ELR (cell line): ENCODE data around the gene XPC.

Experiments used
- DNase-seq: peaks from one replicate; pipeline ENCODE4 v3.0.0-alpha.2; 2015; ENCODE audit warnings: low read depth

Gene XPC

DNA sequence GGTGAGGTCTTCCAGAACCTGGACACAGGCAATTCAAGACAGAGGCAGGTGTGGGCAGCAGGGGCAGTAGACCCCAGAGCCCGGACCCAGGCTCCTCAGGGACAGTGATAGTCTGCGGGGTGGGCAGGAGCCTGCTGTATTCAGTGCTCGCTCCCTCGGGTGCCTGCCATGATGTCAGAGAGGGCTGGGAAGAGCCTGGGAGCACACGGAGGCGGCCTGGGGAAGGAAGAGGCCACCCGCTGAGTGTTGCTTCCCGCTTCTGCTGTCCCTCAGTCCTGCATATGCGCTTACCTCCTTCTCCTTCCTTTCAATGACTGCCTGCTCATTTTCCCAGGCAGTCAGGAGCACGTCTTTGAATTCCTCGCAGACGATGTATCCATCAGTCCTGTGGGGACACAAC lies 30.8 kb downstream of the XPC start:
- DNase-seq: no peak

DNA sequence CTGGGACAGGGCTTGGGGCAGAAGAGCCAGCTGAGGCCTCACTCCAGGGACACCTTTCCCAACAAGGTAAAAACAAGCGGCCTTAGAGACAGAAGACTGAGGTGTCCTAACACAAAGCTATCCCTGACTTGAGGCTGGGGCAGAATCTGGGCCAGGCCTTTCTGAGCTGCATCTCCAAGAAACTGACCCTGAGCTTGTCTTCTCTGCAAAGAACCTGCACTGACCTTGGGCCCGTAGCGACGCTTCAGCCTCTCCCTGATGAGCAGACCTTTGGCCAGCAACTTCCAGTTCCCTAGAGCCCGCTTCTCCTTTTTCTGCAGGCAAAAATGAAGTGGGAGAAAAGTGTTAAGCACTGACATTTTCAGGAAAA lies 31.4 kb downstream of the XPC start:
- no peak for DNase-seq

DNA sequence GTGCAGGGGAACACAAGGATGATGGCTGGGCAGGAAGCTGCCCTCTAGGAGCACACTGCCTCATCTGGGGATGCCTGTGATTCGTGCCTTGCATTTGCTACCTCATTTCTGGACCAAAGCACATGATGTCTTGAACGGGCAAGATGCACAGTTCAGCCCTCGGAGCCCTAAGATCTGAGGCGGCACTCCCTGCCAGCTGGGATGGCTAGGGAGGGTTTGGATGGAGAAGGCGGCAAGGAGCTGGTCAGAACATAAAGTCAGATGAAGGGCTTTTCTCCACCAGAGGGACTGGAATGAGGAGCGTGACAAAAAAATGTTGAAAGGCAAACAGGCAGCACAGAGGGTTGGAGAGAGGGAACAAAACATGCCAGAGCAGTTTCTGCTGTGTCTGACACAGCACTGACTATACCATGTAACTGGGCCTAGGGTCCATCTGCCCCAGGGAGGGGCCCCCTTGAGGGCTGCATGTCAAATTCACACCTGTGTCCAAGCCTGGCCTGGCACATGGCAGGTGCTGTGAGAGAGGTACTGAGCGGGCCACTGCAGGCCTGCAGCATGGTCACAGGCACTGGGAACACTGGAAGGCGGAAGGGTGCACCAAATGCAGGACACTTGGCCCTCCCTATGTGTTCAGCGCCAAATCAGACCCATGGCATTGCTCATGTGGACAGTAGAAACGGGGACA lies 31.9 kb downstream of the XPC start:
- DNase-seq: no peak

DNA sequence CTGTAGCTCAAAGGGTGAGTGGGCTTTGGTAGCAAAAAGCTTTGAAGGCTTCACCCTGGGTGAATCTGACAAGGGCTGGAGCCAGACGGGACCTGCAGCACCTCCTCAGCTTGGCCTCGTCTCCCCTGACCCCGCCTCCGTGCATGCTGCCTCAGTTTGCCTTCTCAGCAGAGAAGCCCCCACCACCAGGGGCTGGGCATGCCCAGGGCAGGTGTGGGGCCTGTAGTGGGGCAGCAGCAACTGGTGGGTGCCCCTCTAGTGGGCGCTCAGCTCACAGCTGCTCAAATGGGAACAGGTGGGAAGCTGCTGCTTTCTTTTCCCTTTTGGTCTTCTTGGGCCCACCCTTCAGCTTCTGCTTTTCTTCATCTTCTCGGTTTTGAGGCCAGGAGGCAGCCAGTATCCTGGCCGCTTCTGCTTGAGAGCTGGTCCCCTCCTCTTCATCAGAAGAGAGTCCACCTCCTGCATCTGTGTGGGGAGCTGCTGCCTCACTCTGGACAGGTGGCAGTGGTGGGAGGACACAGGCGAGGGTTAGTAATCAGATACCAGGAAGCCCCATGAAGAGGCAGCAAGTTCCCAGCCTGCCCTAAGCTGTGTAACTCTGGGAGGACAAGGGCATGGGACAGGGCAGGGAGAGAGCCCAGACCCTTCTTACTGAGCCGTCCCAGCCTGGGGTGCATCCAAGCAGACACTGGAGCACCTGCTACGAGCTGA lies 32.6 kb downstream of the XPC start:
- DNase-seq: no peak

DNA sequence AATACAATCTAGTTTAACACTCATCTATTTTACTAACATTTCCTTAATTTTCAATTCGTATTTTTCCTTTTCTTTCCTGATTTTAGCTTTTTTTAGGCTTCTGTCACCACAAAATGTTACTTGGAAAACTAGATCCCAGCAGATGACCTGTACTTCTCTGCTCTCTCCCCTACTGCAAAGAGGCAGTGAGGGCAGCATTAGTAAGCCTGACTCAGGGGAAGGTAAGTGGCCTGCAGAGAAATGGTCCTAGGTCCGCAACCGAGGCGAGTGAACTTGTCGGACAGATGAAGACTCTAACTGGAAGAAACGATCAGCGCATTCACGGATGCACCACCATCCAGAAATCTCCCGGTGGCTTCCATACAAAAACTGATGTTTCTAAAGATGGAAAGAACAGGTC lies 33.2 kb downstream of the XPC start:
- DNase-seq: peak; percentile 82

DNA sequence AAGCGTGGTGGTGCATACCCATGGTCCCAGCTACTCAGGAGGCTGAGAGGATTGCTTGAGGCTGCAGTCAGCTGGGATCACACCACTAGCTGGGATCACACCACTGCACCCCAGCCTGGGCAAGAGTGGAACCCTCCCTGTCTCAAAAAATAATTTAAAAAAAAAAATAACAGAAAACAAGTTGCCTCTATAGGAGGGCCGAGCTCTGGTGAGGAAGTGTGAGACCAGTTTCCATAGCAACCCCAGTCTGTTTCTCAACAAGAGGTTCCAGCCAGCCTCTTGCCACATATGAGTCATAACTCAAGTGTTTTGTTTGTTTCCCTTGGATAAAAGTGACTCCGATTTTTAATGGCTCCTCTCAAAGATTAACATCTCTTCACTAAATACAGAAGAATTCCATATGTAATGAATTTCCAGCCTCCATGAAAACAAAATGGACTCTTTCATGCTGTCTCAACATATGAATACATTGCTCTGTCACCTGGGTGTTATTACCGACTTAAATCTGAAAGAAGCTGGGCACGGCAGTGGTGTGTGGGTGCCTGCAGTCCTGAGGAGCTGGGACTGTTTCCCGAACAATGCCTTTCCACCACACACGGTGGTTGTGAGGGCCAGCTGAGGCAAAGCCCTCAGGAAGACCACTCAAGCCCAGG lies 33.9 kb downstream of the XPC start:
- DNase-seq: peak; percentile 99

DNA sequence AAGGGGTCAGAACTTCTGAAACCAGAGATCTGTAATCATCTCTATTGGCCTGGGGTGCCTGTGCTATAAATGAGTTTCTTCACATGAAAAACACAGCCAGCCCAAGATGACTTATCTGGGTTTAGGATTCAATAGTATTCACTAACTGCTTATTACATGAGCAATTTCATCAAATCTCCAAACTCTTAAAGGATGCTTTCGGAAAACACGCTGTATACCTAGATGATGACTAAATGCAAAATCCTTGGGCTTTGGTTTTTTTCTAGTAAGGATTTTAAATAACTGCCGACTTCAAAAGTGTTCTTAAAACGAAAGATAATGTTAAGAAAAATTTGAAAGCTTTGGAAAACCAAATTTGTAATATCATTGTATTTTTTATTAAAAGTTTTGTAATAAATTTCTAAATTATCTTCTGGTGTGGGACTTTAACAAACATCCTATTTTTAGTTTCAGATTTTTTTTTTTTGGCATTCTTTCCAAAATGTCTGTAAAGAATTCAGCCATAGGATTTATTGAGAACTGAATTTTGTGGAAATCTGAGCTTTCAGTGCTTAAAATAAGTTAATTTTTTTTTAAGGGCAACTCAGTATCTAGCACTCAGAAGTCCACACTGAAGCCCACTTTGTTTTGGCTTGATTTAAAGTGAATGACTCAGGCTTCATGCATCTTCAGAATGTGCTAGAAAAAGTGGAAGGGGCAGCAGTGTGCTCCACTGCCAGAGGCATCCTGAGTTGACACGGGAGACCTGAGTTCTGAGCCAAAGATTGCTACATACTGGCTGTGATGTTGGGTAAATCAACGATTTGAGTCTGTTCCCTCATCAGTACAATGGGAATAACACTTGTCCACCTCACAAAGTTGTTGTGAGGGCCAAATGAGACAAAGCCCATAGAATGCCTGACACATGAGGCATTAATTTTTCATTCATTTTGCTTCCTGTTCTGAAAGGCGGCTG lies 34.9 kb downstream of the XPC start:
- peak; percentile 94 for DNase-seq

DNA sequence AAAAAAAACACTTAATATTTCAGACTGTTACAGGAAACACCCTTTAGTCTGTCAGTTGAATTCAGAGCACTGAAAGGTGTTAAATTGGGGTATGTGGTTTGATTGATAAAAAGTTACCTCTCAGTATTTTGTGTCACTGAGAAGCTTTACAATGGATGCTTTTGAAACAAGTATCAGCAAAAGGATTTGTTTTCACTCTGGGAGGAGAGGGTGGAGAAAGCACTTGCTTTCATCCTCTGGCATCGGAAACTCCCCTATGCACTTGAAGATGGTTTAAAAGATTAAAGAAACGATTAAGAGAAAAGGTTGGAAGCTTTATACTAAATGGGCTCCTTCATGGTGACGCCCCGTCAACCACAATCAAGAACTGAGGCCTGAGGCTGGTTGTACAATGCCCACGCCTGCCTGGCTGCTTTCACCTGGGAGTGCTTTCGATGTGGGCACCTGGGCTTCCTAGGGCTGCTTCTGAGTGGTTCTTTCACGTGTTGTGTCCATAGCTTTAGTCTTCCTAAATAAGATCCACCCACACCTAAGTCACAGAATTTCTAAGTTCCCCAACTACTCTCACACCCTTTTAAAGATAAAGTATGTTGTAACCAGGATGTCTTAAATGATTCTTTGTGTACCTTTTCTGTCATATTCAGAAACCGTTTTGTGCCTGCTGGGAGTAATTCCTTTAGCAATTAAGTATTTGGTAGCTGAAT lies 35.7 kb downstream of the XPC start:
- DNase-seq: no peak

DNA sequence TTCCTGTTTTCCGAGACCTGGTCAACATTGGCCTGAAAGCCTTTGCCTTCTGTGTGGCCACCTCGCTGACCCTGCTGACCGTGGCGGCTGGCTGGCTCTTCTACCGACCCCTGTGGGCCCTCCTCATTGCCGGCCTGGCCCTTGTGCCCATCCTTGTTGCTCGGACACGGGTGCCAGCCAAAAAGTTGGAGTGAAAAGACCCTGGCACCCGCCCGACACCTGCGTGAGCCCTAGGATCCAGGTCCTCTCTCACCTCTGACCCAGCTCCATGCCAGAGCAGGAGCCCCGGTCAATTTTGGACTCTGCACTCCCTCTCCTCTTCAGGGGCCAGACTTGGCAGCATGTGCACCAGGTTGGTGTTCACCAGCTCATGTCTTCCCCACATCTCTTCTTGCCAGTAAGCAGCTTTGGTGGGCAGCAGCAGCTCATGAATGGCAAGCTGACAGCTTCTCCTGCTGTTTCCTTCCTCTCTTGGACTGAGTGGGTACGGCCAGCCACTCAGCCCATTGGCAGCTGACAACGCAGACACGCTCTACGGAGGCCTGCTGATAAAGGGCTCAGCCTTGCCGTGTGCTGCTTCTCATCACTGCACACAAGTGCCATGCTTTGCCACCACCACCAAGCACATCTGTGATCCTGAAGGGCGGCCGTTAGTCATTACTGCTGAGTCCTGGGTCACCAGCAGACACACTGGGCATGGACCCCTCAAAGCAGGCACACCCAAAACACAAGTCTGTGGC lies 36.6 kb downstream of the XPC start:
- no peak for DNase-seq

DNA sequence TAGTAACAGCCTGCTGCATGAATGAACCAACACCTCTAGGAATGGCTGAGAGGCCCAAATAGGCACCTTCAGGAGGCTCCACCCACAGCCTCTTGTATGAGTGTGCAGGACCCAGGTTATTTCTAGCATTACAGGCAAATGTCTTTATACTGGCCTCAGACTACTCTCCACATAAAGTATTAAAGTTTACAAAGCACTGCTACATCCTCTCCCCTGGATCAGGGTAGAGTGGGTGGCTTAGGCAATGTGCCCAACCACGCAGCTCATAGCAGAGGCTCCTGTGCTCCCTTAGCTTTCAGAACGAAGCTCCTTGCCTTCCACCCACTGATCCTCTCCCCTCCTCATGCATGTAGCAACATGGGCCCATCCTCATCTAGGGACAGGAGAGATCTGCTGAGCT lies 37.3 kb downstream of the XPC start:
- DNase-seq: no peak

DNA sequence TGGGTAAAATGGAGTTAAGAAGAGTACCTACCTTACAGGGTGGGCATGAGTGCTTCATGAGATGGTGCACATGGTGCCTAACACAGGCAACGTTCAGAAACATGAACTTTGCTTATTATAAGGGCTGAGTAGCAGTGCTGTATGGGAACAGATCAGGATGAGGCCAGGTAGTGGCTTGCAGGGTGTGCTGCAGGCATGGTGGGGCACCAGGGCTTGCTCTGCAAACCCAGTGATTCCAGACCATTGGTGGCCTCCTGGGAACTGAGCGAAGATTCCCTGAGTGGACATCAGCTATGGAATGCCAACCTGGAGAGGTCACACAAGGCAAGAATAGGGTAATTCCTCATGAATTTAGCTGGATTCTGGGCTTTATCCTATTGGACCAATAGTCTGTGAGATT lies 37.7 kb downstream of the XPC start:
- DNase-seq: no peak

DNA sequence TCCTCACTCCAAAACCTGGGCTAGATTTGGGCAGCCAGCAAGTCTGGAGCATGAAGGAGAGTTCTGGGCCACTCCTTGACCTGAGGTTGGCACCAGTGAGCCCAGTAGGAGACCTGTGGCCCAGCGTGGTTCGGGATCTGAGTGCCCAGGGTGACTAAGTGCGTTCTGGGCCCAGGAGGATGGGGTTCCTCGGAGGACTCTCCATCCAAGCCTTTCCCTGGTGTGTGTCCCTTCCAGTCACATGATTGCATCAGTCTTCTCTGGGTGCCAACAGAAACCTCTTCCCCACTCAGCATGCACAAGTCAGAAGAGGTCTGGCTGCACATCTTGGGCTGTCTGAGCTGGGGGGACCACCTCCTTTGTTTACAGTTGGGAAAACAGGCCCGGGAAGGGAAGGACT lies 38.6 kb downstream of the XPC start:
- DNase-seq: no peak

DNA sequence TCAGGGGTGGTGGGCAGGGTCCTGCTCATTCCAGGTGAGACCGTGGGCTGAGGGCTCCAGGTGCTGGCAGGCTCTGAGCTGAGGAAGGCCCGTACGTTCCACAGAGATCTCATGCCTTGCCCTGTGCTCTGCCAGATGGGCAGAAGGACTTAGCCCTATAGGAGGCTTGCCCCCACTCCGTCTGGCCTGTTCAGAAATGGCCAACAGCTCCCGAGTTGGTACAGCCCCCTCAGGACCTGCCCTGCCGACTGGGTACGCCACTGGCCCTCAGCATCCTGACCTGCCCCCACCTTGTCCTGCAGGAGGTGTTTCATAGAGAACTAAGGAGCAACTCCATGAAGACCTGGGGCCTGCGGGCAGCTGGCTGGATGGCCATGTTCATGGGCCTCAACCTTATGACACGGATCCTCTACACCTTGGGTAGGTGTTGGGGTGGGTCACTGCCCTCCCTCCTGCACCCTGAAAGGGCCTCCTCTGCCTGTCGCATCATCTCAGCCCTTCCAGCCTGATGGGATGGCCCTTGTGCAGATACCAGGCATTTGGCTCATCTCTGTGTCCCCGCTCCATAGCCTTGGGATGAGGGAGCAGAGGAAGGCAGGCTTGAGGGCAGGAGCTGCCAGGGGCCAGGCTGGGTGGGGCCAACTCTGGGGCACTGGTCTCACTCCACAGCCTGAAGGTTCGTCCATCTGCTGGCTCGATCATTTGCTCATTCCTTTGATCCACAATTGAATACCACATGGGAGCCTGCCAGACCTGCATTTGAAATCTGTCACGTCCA lies 39.3 kb downstream of the XPC start:
- DNase-seq: no peak

DNA sequence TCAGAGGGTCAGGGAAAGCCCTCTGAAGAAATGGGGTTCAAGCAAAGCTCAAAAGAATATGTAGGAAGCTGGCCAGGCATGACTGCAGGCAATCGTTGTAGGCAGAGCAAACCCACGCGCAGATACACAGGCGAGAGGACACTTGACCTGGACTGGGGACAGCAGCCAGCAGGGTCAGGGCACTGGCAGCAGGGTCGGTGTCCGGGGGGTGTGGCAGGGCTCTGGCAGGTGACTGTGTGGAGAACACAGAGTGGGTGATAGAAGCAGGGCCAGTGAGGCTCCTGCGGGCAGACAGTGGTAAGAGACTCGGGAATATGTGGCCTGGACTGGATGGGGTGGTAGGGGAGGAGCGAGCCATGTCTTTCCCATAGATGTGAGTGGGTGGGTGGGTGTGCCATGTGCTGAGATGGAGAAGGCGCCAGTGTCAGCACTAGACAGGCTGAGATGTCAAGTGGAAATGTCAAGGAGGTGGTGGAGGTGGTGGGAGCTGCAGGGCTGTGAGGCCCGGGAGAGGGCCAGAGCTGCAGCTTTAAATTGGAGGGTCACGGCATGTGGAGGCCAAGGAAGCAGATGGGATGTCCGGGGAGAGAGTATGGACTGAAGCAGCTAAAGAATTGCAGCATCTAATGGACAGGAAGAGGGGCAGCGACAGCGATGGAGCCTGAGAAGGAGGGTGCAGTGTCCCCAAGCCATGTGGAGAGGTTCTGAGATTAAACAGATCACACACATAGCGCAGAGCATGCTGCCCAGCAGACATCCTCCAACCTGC lies 40.1 kb downstream of the XPC start:
- DNase-seq: no peak

DNA sequence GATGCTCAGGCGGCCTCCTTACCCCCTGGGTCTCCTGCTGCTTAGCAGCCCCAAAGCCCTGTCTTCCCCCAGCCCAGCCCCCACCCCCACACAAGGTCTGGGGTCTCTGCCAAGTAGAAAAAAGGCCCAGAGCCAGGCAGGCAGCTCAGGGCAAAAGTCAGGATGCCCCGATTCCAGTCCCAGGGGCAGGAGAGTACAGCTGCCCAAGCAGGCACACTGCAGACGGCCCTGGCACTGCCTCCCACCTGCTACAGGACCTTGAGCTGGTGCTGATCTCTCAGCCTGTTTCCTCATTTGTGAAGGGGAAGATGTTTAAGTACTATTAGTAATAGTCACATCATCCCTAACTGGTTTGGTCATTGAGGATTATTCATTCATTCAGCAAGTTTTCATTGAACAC lies 41.0 kb downstream of the XPC start:
- DNase-seq: peak; percentile 26

DNA sequence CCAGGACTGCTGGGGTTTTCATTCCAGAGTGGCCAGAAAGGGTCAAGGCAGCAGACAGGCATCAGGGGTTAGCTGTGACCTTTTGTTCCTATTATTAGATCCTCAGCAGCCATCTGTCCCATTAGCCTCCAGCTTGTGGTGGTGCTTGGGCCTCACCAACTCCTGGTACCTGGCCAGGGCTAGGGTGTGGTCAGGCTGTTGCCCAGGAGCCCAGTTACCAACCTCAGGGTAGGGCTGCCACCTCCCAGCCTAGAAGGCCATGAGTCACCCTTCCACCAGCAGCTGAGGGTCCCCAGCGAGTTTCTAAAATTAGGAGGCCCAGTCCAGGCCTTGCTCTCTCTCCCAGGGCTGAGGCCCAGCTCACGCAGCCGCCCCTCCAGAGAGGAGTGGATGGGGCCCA lies 41.4 kb downstream of the XPC start:
- DNase-seq: no peak

DNA sequence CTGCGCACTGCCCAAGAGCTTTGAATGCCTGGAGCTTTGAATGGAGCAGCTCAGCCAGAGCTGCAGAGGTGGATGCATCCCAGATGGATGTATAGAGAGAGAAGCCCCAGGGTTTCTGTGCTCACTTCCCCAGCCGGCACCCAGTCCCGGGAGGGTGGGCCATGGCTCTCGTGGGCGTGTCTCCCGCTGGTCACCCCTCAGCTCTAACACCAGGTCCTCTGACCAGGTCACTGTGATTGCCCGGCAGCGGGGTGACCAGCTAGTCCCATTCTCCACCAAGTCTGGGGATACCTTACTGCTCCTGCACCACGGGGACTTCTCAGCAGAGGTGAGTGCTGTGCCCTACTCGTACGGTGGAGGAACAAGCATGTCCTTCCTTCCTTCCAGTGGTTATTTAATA lies 42.8 kb downstream of the XPC start:
- no peak for DNase-seq

DNA sequence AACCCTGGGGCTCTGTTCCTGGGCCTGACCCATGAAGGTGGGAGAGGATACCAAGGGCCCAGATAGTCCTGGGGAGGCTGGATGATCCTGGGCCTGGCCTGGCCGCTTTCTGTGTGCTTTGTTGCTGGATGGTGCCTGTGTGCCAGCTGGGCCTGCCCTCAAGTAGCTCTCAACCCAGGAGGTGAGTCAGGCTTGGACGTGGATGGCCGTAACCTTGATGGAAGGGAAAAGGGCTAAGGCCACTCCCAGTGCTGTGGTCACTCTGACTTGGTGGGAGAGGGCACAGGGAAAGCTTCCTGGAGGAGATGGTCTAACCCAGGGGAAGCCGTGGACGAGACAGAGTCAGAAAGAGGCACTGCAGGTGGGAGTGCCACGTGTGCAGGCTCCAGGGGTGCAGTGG lies 44.1 kb downstream of the XPC start:
- DNase-seq: no peak

DNA sequence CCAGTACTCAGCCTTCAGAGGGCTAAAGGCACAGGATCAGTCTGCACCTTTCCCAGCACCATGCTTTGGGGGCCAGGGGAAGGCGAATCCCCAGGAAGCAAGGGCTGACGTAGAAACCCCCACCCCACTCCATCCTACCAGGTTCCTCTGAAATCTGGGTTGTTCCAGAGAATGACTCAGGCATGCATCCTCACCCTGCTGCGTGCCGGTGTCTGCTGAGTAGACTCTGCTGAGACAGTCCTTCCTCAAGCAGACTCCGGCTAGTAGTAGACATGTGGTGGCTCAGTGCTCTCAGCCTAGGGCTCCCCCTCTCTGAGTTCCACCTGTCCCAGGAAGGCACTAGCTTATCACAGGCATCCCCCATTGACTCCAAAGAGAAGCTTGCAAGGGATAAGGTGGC lies 44.5 kb downstream of the XPC start:
- DNase-seq: peak; percentile 72
